Stimulated activated CD4-positive, alpha-beta T cell treated with anti-CD3 and anti-CD28 coated beads, Interleukin-2, amount 100 ng/mL, for 4 hours (primary cell): ENCODE measurements around the gene MCM3.

Experiments used
- DNase-seq: peaks from one replicate; pipeline ENCODE4 v3.0.0-alpha.2; 2020; ENCODE audit warnings: low read depth

MCM3 gene

GRCh38 chr6:52284460-52285176 lies at the start of gene MCM3:
TSS of gene MCM3 (minus strand) at chr6:52284742. CDS start at chr6:52284674, 68 bp downstream.
- DNase-seq: peak; percentile 87

GRCh38 chr6:52333840-52334200 lies 49.3 kb upstream of the MCM3 start:
- DNase-seq: no peak

- DNase-seq: no peak
These were observed 47.4 kb upstream of the MCM3 start for GRCh38 chr6:52331793-52332457.

- no peak for DNase-seq
These were observed 45.9 kb upstream of the MCM3 start for GRCh38 chr6:52330470-52330869.

GRCh38 chr6:52328729-52329128 lies 44.2 kb upstream of the MCM3 start:
- no peak for DNase-seq

- no peak for DNase-seq
These were observed 43.7 kb upstream of the MCM3 start for GRCh38 chr6:52328303-52328662.

- DNase-seq: no peak
These were observed 42.2 kb upstream of the MCM3 start for GRCh38 chr6:52326540-52327364.

- no peak for DNase-seq
These were observed 41.3 kb upstream of the MCM3 start for GRCh38 chr6:52325695-52326471.

GRCh38 chr6:52324189-52324588 lies 39.6 kb upstream of the MCM3 start:
- no peak for DNase-seq

- no peak for DNase-seq
These were observed 33.5 kb upstream of the MCM3 start for GRCh38 chr6:52317841-52318581.

GRCh38 chr6:52317211-52317610 lies 32.7 kb upstream of the MCM3 start:
- DNase-seq: no peak

GRCh38 chr6:52314752-52315151 lies 30.2 kb upstream of the MCM3 start:
- no peak for DNase-seq

- DNase-seq: no peak
These were observed 27.9 kb upstream of the MCM3 start for GRCh38 chr6:52312461-52312860.

GRCh38 chr6:52310932-52311331 lies 26.4 kb upstream of the MCM3 start:
- DNase-seq: no peak

GRCh38 chr6:52307900-52308372 lies 23.4 kb upstream of the MCM3 start:
- no peak for DNase-seq

- no peak for DNase-seq
These were observed 22.7 kb upstream of the MCM3 start for GRCh38 chr6:52306972-52307870.

GRCh38 chr6:52305948-52306767 lies 21.6 kb upstream of the MCM3 start:
- no peak for DNase-seq

- no peak for DNase-seq
These were observed 20.9 kb upstream of the MCM3 start for GRCh38 chr6:52305411-52305810.

GRCh38 chr6:52304983-52305390 lies 20.4 kb upstream of the MCM3 start:
- no peak for DNase-seq
